ENCODE results near the gene CROCC.
"Not testable (repeated sequence)": the region's sequence is repeated elsewhere in the genome, so short reads cannot be mapped to it uniquely, and the experiment has no call there.

The CROCC gene

GRCh38 chr1:16938351-16939321 is 16.9 kb downstream of the CROCC start:
- DNase-seq: no peak
- ATAC-seq: peak; percentile 4

DNA sequence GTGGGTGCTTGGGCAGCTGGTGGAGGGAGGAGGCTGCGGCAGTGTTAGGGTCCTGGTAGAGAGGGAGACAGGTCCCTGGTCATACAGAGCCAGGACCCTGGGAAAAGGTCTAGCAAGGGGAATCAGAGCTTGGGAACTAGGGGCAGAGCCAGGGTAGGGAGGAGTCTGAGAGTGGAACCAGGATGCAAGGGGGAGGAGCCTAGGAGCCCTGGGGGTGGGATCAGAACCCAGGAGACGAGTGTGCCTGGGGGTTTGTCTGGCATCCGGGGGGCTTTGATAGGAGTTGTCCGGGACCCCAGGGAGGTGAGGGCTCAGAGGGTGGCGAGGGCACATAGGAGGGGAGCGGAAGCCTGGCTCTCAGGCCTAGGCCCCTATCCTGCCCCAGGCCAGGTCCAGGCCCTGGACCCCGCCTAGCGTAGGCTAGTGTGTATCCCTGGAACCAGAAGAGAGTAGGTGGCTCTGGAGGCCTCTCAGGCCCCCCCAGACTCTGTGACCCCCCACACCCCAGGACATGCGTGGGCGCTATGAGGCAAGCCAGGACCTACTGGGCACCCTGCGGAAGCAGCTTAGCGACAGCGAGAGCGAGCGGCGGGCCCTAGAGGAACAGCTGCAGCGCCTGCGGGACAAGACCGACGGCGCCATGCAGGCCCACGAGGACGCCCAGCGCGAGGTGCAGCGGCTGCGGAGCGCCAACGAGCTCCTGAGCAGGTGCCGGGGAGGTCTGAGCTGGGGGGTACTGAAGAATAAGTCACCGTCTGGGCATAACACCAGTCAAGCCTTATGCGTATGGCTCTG is 17.9 kb downstream of the CROCC start:
- DNase-seq: not testable (repeated sequence)
- ATAC-seq: peak; percentile 16

DNA sequence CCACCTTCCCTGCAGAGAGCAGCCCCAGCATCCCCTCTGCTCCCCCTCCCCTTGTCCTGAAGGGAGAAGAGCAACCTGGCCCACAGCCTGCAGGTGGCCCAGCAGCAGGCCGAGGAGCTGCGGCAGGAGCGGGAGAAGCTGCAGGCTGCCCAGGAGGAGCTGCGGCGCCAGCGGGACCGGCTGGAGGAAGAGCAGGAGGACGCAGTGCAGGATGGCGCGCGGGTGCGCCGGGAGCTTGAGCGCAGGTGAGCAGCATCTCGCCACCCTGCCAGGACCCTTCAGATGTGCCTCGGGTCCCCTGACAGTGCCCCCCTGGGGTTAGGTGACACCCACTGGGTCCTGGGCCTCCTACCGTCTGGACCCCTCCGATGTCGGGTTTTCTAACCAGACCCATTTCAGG is 22.3 kb downstream of the CROCC start:
- ATAC-seq: no peak

DNA sequence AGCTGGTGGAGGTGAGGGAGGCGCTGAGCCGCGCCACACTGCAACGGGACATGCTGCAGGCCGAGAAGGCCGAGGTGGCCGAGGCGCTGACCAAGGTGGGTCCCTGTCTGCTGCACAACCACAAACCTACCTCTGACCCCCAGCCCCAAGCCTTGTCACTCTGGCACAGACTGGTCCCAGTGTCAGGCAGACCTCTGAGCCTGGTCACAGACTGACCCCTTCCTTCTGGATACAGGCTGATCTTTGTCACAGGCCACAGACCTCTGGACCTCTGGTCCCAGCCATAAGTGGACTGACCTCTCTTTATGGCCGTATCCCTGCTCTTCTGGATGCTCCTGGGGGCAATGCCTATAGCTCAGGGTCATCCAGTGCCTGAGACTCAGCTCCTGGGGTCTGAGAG is 23.8 kb downstream of the CROCC start:
- ATAC-seq, DNase-seq: not testable (repeated sequence)

More for the DNA sequence above, 22.3 kb downstream of the CROCC start:
- no peak for DNase-seq

GRCh38 chr1:16946185-16946584 is 24.5 kb downstream of the CROCC start:
- DNase-seq, ATAC-seq: not testable (repeated sequence)

DNA sequence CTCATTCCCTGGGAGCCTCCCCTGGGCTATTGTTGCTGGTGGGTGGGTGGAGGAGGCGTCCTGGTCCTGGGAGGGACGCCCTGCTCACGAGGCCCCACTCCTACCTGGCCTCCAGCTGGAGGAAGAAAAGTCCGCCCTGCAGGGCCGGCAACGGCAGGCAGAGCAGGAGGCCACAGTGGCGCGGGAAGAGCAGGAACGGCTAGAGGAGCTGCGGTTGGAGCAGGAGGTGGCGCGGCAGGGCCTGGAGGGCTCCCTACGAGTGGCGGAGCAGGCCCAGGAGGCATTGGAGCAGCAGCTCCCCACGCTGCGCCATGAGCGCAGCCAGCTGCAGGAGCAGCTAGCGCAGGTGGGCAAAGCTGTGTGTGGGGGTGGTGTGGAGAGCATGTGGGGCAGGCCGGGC is 24.9 kb downstream of the CROCC start:
- no peak for DNase-seq

GRCh38 chr1:16948282-16948891 is 26.7 kb downstream of the CROCC start:
- not testable (repeated sequence) for DNase-seq, ATAC-seq

More for the DNA sequence above, 24.9 kb downstream of the CROCC start:
- no peak for ATAC-seq

DNA sequence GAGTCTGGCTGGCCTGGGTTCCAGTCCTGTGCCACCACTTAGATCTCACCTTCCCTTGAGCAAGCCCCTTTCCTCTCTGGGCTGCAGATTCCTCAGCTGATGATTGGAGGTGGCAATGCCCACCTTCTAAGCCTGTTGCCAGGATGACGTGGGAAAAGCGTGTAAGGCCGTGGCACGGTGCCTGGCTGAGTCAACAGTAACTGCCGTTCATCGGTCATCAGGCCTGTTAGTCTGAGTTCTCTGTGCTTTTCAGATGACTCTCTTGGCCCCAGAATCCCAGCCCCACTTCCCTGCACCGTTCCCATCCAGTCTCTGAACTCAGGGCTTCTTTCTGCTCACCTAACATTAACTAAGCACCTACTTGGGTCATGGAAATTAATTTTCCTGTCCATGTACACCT is 27.3 kb downstream of the CROCC start:
- DNase-seq, ATAC-seq: not testable (repeated sequence)

DNA sequence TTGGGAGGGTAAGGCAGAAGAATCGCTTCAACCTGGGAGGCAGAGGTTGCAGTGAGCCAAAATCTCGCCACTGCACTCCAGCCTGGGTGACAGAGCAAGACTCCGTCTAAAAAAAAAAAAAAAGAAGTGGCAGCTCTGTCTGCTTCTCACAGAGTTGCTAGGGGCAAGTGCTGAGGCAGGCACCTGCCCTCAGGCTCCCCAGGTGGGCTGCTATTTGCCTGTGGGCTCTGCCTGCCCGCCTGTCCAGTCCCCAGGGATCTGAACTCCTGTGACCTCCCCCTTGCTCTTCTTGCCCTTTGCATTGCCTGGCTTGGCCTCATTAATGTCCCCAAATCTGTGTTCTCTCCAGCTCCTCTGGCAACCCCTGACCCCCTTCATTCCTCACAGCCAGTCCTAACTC is 30.6 kb downstream of the CROCC start:
- not testable (repeated sequence) for DNase-seq, ATAC-seq

DNA sequence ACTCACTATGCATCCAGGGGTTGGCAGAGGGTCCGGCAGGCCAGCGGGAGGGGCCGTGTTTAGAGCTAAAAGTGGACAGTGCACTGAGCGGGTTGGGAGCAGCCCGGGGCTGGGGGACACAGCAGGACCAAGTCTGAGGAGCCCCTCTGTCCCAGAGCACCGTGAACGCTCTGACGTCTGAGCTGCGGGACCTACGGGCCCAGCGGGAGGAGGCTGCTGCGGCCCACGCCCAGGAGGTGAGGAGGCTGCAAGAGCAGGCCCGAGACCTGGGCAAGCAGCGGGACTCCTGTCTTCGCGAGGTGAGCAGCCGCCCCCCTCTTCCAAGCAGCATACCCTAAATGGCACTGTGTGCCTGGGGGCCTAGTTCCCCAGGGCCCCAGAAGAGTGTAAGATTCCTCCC is 32.8 kb downstream of the CROCC start:
- DNase-seq: no peak

DNA sequence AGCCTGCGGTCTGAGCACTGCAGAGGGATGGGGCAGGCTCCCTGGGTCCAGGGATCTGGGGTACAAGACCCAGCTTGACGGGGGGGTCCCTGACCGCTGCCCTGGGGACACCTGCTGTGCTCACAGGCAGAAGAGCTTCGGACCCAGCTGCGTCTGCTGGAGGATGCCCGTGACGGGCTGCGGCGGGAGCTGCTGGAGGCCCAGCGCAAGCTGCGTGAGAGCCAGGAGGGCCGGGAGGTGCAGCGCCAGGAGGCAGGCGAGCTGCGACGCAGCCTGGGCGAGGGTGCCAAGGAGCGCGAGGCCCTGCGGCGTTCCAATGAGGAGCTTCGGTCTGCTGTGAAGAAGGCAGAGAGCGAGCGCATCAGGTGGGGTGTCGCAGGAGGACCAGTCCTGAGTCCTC is 33.5 kb downstream of the CROCC start:
- DNase-seq: no peak
- ATAC-seq: no peak

More for the DNA sequence above, 32.8 kb downstream of the CROCC start:
- ATAC-seq: no peak

- DNase-seq (no peak), ATAC-seq (no peak)
Measured at GRCh38 chr1:16956775-16957174, 35.0 kb downstream of the CROCC start.

DNA sequence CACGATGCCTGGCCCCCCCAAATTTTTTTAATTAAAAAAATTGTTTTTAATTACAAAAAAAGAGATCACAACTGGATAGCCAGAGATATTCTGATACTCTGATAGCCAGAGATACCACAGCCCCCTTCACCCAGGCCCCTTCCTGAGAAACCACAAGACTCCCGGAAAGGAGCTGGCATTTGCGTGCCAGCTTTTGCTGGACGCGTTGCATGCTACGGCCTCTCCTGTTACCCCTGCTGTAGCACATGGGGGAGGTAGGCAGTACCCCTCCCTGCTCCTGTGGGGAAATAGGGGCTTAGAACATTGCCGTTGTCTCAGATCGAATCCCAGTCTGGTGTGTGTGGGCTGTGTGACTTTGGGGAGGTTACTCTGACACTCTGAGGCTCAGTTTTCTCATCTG is 36.0 kb downstream of the CROCC start:
- ATAC-seq (no peak), DNase-seq (no peak)

DNA sequence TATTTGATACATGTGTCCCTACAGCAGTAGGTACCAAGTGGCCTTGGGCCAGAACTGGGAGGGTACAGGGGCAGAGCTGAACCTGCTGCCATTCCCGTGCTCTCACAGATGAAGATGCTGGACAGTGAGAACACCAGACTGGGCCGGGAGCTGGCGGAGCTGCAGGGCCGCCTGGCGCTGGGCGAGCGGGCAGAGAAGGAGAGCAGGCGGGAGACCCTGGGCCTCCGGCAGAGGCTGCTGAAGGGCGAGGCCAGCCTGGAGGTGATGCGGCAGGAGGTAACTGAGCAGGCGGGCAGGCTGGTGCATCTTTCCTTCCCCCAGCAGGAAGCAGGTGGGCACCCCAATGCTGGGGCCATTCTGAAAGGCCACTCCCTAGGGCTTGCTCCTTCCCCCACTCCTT is 36.7 kb downstream of the CROCC start:
- no peak for ATAC-seq
- no peak for DNase-seq

DNA sequence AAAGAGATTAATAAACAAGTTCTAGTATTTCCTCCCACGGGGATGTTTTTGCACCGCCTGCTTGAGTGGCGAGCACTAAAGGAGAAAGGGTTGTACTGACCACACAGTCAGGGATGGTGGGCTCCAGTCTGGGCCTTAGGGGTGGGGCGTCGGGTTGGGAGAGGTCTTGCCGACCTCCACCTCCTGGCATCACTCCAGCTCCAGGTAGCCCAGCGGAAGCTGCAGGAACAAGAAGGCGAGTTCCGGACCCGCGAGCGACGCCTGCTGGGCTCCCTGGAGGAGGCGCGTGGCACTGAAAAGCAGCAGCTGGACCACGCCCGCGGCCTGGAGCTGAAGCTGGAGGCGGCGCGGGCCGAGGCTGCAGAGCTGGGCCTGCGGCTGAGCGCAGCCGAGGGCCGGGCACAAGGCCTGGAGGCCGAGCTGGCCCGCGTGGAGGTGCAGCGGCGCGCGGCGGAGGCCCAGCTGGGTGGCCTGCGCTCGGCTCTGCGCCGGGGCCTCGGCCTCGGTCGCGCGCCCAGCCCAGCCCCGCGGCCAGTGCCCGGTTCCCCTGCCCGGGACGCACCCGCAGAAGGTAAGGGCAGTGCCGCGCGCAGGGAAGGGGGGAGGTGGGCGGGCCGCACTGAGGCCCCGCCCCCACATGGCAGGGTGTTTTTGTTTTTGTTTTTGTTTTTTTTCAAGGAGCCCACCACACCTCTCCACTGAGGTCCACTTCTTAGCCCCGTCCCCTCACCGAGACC is 39.0 kb downstream of the CROCC start:
- ATAC-seq (peak; percentile 76), DNase-seq (peak; percentile 88)

- ATAC-seq (no peak), DNase-seq (no peak)
Measured at GRCh38 chr1:16961297-16962133, 39.8 kb downstream of the CROCC start.

DNA sequence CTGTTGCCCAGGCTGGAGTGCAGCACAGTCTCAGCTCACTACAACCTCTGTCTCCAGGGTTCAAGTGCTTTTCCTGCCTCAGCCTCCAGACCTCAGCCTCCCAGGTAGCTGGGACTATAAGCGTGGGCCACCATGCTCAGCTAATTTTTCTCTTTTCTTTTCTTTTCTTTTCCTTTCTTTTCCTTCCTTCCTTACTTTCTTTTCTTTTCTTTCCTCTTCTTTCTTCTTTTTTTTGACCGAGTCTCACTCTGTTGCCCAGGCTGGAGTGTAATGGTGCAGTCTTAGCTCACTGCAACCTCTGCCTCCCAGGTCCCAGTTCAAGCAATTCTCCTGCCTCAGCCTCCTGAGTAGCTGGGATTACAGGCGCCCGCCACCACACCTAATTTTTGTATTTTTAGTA is 42.4 kb downstream of the CROCC start:
- DNase-seq, ATAC-seq: not testable (repeated sequence)

GRCh38 chr1:16965486-16966067 is 43.8 kb downstream of the CROCC start:
- DNase-seq (no peak), ATAC-seq (no peak)

GRCh38 chr1:16966282-16966681 is 44.6 kb downstream of the CROCC start:
- no peak for ATAC-seq

GRCh38 chr1:16967095-16967575 is 45.4 kb downstream of the CROCC start:
- no peak for ATAC-seq
- DNase-seq: no peak

More at GRCh38 chr1:16966282-16966681, 44.6 kb downstream of the CROCC start:
- DNase-seq: no peak
